AG04450 (cell line): ENCODE results near the gene HMGN3. TPM values are rescaled to one million over a fixed set of nuclear protein-coding genes. Genes with fewer than 3 reads are reported as not detected.

ENCODE experiments used
- CTCF ChIA-PET: fragments of 300-600, 350-600 bp; formaldehyde crosslinking; extraction: SDS; loops from one replicate; lab custom pipeline; 2022; ENCODE audit warnings: antibody characterized with exemption, inconsistent platforms; lab: Charles Lee
- POLR2A ChIA-PET: fragments of 350-600 bp; formaldehyde crosslinking; extraction: SDS; loops from one replicate; lab custom pipeline; 2021; ENCODE audit warnings: antibody characterized with exemption, inconsistent platforms; lab: Yijun Ruan, JAX
- DNase-seq: peaks from one replicate; pipeline ENCODE4 v3.0.0-alpha.2; 2011; ENCODE audit warnings: low read depth, low spot score
- H3K27ac ChIP-seq: one replicate; pipeline ENCODE4 v1.5.1; 2012; ENCODE audit warnings: low read depth, low read length, control low read depth
- H3K27me3 ChIP-seq: one replicate; pipeline ENCODE4 v1.6.0; 2012; ENCODE audit warnings: low read length; ENCODE audit not compliant: control insufficient read depth, insufficient read depth
- H3K4me3 ChIP-seq: 2 replicates; pipeline ENCODE4 v1.5.1; 2011; ENCODE audit warnings: mild to moderate bottlenecking, low read depth, low read length, control low read depth
- H3K9me3 ChIP-seq: 2 replicates; pipeline ENCODE4 v1.5.1; 2012; ENCODE audit warnings: low read length; ENCODE audit not compliant: control insufficient read depth, insufficient read depth
- polyA plus RNA-seq: library from polyadenylated mRNA; depleted of rRNA; stranded (reverse); fragments of >200 nt; gene quantifications from 2 replicates; pipeline ENCODE4 v1.2.3, GENCODE V29; 2011; rRNA removed
- TF ChIP-seq, protein P1 (sequence below): IDR thresholded peaks from 2 replicates; pipeline ENCODE4 v1.5.1; 2011; ENCODE audit warnings: low read depth, low read length, control low read depth, inconsistent platforms

Gene HMGN3
- polyA plus RNA-seq, 1 experiment, result 55.2 TPM

DNA sequence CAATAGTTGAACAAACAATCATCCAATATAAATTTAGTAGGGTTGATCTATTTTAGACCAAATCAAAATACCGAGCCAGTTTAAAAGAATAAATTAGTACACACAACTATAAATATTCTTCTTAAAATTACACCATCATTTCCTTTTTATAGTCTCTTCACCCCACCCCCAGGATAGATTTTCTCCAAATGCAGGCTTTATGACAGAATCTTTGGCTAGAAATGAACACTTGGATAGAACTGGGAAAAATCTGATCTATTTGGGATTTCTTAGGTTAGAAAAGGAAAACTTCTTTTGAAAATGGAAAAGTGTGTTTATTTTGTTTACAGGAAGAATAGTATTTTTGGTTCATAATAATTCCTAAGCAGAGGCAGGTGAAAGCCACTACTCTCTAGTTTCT lies 74.6 kb downstream of the HMGN3 start:
- Histone ChIP-seq H3K9me3 (no peaks in the 10 kb centered on the region), H3K27me3 (no peaks in the 10 kb centered on the region), H3K4me3 (no peak overlapping the region), H3K27ac (no peak overlapping the region)
- TF ChIP-seq, protein P1, sequence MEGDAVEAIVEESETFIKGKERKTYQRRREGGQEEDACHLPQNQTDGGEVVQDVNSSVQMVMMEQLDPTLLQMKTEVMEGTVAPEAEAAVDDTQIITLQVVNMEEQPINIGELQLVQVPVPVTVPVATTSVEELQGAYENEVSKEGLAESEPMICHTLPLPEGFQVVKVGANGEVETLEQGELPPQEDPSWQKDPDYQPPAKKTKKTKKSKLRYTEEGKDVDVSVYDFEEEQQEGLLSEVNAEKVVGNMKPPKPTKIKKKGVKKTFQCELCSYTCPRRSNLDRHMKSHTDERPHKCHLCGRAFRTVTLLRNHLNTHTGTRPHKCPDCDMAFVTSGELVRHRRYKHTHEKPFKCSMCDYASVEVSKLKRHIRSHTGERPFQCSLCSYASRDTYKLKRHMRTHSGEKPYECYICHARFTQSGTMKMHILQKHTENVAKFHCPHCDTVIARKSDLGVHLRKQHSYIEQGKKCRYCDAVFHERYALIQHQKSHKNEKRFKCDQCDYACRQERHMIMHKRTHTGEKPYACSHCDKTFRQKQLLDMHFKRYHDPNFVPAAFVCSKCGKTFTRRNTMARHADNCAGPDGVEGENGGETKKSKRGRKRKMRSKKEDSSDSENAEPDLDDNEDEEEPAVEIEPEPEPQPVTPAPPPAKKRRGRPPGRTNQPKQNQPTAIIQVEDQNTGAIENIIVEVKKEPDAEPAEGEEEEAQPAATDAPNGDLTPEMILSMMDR, result no peak
- CTCF ChIA-PET, result no interaction called here
- POLR2A ChIA-PET, result no interaction called here
- no peak for DNase-seq

DNA sequence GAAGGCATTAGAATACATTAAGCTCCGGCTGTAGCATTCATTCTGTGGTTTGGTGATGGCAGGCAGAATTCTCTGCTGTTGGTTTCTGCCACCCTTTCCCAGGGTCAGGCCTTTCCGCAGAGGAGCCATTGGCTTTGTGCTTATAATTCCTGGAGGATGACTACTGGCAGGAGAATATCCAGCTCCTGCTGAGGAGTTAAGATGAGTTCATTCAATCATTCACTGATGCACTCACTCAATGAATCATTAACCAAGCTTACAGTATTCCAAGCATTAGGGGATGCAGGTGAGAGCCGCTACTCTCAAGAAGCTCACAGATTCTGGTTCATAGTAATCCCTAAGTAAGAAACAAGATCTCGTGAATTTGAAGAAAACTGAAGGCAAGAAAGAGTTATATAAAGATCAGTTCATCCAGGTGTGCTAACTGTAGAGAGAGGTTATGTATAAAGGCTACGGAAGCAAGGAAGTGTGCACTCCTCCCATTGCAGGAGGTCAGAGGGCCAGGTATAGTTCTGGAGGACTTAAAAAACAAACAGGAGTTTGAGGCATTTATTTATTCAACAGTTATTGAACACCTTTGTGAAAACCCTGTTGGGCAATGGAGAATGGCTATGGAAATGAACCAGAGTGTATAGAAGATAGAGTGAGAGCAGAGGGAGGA lies 75.5 kb downstream of the HMGN3 start:
- no peak overlapping the region for H3K4me3 ChIP-seq
- ChIA-PET CTCF (no interaction called here), POLR2A (no interaction called here)
- no peak for DNase-seq
- H3K27ac ChIP-seq, result no peak overlapping the region
- no peaks in the 10 kb centered on the region for H3K9me3 ChIP-seq
- TF ChIP-seq, protein P1, result no peak
- no peaks in the 10 kb centered on the region for H3K27me3 ChIP-seq

DNA sequence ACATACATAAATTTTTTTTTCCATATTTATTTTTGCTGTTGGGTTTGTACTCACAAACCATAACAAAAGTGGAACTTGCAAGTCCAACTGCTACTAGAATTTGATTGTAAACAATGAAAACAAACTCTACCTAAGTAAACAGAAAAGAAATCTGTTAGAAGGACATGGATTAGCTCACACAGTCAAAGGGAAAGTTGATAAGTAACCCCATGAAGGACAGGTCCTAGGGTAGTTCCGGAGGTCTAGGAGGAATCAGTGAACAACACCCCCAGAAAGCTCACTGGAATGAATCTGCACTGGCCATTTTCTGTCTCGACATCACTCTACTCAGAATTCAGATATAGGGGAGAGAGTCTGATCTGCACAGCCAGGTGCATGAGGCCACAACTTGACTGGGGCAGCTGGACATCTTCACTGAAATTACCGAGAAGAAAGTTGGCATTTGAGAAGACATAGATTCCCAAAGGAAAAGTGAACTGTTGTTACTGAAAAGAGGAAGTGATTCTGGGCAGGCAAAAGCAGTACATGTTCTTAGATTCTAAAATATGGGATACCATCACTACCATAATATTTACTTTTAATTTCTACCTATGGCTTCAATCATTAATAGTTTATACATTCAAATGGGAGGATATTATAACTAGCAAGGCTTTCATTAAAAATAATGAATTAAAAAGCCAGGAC lies 76.4 kb downstream of the HMGN3 start:
- no peaks in the 10 kb centered on the region for H3K27me3 ChIP-seq
- DNase-seq, result no peak
- no peaks in the 10 kb centered on the region for H3K9me3 ChIP-seq
- H3K27ac ChIP-seq, result no peak overlapping the region
- POLR2A ChIA-PET, result no interaction called here
- TF ChIP-seq, protein P1, result no peak
- H3K4me3 ChIP-seq, result no peak overlapping the region
- CTCF ChIA-PET, result interaction anchor here (0.7 kb wide), 1 partner anchor 16 kb away, joined by 3 read pairs; no protein-coding TSS in a partner anchor

DNA sequence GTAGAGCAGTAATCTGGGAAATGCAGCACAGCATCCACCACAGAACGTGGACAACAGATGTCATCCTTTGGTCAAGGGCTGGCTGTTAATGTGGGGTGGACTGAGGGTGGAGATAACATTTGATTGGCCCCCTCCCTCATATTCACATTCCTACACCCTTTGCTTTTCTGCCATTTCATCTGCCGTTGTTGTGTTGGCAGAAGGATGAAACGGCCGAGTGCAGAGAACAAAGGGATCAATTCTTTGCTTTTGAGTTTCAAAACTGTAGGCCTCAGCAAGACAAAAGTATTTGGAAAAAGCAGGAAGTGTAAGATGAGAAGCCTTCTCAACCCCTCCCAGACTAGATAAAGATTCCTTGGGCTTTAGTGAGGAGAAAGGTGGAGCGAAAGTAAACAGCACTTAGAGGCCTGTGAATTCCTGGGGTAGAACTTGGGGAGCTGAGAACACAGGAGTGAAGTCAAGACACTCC lies 82.2 kb downstream of the HMGN3 start:
- Histone ChIP-seq H3K9me3 (no peaks in the 10 kb centered on the region), H3K27ac (no peak overlapping the region), H3K27me3 (no peaks in the 10 kb centered on the region), H3K4me3 (no peak overlapping the region)
- ChIA-PET CTCF (no interaction called here), POLR2A (no interaction called here)
- DNase-seq, result no peak
- TF ChIP-seq, protein P1, result no peak

Other genes starting within 250 kb of the HMGN3 start
- gene PHIP, start 156.4 kb downstream of the HMGN3 start, polyA plus RNA-seq, result 8.4 and 11.1 TPM in 2 replicates